Renal pelvis (tissue), 4 donors: ENCODE measurements around the gene ARSH. TPM values are rescaled to one million over a fixed set of nuclear protein-coding genes. Genes with fewer than 3 reads are reported as not detected.
"Not testable (repeated sequence)": the region's sequence is repeated elsewhere in the genome, so short reads cannot be mapped to it uniquely, and the experiment has no call there.

Experiments
- DNase-seq: peaks from one replicate; pipeline ENCODE4 v3.0.0-alpha.2; 2013
- polyA plus RNA-seq, 3 donors: library from polyadenylated mRNA; unstranded; fragments of 120-200 nt; gene quantifications; one replicate each; pipeline ENCODE4 v1.2.1, GENCODE V29; 2013; ENCODE audit not compliant: insufficient read length in 3 of 3

Gene ARSH
- polyA plus RNA-seq, 3 donors, result not detected

DNA sequence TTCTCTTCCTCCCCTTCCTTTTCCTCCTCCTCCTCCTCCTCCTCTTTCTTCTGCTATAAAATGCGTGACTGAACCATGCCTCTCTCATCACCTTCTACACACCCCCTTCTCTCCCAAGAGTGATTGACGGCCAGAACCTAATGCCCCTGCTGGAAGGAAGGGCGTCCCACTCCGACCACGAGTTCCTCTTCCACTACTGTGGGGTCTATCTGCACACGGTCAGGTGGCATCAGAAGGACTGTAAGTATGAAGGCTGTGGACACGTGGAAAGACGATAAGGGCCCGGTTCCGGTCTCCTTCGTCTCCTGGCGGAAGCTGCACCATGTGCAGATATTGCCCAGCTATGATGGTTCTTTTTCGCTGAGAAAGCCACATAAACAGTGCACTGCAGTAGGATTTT is 22.8 kb downstream of the ARSH start:
- DNase-seq, result no peak

DNA sequence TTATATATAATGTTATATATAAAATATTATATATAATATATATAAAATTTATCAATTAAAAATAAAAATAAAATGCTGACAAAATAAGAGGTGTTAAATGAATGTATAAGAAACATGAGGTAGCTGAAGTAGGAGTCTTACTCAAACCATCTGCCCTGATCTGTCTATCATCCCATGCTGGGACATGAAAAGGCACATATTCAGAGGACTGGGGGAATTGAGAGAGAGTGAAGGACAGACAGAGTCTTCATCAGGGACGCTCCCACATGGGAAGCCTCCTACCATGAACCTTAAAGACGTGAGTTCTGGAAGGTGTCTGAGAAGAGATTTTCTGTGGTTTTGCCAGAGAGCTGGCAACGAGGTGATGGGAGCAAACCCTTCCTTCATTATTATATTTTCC is 30.9 kb downstream of the ARSH start:
- DNase-seq, result no peak

GRCh38 chrX:3044196-3044595 is 37.9 kb downstream of the ARSH start:
- DNase-seq, result no peak

- DNase-seq, result no peak
These were observed 38.3 kb downstream of the ARSH start for GRCh38 chrX:3044671-3045070.

- no peak for DNase-seq
These were observed 40.2 kb downstream of the ARSH start for GRCh38 chrX:3046253-3047240.

- DNase-seq, result not testable (repeated sequence)
These were observed 44.3 kb downstream of the ARSH start for GRCh38 chrX:3050523-3051175.

DNA sequence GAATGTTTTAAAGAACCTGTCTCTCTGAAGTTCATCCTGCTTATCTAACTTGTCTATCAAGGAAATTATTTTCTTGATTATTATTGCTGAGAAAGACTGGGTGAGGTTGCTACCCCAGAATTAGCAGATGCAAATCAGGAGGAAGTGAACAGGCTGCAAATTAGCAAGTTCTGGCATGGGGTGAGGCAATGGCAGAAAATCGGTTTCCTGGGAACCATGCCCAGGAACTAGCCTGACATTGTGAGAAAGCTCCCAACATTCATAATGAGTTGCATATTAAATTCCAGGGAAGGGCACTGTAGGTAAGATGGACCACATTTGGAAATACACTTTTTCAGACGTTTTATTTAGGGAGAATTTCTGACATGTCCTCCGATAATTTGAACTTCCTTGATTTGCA is 46.5 kb downstream of the ARSH start:
- DNase-seq, result no peak

DNA sequence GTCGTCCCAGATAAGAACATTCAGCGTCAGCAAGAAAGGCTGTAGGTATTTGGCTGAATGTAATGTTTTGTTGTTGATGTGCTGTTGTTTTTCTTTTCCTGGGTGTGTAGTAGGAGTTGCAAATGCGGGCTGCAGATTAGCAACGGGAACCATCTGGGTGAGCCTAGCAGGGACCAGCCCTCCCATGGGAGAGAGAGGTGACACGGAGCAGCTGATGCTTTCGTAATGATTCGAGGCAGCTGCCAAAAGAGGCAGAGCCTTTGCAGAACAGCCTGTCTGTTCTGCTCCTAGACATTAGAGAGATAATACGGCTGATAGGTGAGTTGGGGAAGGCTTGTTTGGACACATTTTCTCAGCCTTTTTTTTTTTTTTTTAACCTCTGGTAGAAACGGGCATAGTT is 60.2 kb downstream of the ARSH start:
- no peak for DNase-seq

GRCh38 chrX:3075959-3076358 is 69.6 kb downstream of the ARSH start:
- no peak for DNase-seq

- DNase-seq, result no peak
These were observed 70.2 kb downstream of the ARSH start for GRCh38 chrX:3076416-3076991.

Other genes with a start within 250 kb of the ARSH start
- gene GYG2, start 177.6 kb upstream of the ARSH start, polyA plus RNA-seq, result 10 to 100 TPM; 16.4 to 21.5 (median 17.6) TPM
- gene ARSD, start 77.2 kb upstream of the ARSH start, polyA plus RNA-seq, result 10 to 100 TPM; 49.0 to 82.2 (median 51.7) TPM
- under 1 TPM; 0.18 to 0.34 (median 0.23) TPM for gene ARSF, start 34.9 kb downstream of the ARSH start, polyA plus RNA-seq